NCI-H526 (cell line): ENCODE measurements around the gene CPT1A.

ENCODE experiments used
- DNase-seq, 2 experiments: peaks; one replicate each; lab custom pipeline; 2025; lab: John Stamatoyannopoulos, UW

Gene CPT1A

DNA sequence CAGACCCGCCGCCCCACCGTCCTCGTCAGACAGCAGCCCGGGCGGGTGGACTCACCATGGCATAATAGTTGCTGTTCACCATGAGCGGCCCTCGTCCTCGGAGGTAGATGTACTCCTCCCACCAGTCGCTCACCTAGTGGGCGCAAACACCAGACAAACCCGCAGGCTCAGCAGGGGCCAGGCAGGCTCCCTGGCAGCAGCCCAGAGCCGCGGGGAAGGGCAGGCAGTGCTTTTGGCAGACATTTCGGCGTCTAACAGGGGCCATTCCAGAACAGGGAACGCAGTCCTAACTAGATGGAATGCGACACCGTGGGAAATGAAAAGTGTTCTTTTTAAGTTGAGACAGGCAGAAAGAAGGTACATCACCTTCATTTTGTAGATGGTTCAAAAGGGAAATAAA is 44.9 kb downstream of the CPT1A start:
- DNase-seq, result no peak

DNA sequence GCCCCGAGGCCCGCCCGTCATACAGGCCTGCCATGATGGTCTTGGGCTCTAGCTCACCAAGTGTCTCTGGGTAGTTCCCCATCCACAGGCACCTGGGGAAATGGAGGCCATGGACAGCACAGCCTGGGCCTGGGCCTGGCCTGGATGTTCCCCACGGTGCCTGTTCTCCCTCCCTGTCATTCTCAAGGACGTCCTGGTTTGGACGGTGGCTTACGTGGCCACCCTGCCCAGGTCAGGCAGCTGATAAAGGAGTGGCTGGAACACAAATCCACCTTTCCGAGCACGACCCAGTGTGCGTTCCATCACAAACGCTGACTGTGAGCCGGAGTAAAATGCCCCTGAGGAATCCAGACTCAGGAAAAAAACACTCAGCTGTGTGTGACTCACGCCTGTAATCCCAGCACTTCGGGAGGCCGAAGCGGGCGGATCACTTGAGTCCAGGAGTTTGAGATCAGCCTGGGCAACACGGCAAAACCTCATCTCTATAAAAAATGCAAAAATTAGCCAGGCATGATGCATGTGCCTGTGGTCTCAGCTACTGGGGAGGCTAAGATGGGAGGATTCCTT is 49.2 kb downstream of the CPT1A start:
- DNase-seq, result no peak

DNA sequence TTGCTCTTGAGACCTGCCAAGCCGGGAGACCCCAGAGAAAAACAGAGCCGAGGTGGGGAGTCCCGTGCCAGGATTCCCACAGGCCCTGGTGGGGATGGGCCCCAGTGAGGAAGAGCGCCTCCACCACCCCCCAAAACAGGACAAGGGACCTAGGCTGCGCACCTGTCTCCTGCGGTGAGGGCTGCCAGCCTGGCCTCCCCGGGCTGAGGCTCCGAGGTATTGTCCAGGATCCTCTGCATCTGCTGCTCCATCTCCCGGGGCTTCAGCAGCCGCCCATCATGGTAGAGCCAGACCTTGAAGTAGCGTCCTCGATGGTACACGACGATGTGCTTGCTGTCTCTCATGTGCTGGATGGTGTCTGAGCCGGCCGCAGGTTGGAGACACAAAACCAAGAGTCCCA is 57.1 kb downstream of the CPT1A start:
- DNase-seq, result no peak

DNA sequence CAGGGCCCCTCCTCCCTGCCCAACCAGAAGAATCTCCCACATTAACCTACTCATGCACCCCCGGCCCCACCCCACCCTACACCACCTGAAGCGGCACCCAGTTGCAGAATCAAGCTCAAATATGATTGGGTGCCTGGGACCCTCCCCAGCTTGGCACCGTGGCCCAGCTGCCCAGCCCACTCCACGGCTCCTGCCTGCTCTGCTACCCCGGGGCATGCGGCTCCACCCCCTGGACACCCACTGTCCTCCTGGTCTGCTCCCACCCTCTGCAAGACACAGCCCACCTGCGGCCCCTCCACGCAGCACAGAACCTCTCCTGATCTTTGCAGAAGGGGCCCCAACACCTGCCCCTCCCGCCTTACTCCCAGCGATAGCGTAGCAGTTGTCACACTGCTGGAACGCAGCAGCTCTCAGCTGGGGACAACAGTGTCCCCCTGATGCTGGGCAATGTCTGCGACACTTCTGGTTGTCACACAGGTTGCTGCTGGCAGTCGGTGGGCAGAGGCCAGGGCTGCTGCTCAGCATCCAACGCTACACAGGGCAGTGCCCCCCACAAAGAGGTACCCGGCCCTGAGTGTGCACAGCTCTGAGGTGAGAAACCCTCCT is 58.4 kb downstream of the CPT1A start:
- no peak for DNase-seq

DNA sequence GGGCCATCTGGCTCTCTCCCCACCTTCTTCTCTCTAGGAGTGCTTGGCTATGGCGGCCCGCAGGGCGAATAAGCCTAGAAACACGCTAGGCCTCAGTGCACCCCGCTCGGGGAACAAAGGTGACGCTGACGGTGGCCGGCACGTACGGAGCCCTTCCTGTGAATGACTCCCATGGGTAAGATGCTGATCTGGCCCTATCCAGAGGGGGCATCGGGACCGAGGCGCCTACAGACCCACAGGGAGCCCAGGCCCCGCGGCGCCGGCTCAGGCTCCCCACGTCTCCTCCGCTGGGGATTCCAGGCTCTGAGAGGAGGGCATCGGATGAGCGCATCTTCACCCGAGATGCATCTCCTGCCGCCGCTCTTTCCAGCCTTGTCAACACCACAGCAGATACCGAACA is 59.0 kb downstream of the CPT1A start:
- no peak for DNase-seq

DNA sequence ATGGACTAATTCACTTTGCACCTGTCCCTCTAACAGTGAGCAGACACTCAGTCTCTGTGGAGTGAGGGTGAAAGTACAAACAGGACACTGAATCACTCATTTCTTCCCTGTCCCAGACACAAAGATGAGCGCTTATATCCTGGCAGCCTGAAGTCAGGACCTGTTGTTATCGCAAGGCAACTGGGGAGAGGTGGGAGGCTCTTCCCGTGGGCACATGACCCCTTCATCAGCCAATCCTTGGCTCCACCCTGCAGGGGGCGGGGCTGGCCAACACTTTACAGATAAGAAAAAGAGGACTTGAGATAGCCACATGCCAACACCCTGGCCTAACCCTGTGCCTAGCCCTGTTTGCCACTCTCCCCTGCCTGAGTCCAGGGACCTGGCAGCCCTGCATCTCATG is 60.9 kb downstream of the CPT1A start:
- DNase-seq, result peak in 1 of 2 experiments; percentile 28

DNA sequence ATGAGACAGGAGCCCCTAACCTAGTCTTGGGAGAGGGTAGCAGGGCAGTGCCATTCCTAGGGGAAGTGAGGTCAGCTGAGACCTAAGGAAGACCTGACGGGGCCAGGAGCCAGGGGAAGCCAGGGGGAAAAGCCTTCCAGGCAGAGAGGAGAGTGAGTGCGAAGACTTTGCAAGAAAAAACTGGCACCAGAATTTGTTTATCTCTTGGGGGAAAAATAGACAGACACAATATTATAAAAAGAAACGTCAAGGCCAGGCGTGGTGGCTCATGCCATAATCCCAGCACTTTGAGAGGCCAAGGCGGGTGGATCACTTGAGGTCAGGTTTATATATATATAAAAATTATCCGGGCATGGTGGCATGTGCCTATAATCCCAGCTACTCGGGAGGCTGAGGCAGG is 63.5 kb downstream of the CPT1A start:
- no peak for DNase-seq

DNA sequence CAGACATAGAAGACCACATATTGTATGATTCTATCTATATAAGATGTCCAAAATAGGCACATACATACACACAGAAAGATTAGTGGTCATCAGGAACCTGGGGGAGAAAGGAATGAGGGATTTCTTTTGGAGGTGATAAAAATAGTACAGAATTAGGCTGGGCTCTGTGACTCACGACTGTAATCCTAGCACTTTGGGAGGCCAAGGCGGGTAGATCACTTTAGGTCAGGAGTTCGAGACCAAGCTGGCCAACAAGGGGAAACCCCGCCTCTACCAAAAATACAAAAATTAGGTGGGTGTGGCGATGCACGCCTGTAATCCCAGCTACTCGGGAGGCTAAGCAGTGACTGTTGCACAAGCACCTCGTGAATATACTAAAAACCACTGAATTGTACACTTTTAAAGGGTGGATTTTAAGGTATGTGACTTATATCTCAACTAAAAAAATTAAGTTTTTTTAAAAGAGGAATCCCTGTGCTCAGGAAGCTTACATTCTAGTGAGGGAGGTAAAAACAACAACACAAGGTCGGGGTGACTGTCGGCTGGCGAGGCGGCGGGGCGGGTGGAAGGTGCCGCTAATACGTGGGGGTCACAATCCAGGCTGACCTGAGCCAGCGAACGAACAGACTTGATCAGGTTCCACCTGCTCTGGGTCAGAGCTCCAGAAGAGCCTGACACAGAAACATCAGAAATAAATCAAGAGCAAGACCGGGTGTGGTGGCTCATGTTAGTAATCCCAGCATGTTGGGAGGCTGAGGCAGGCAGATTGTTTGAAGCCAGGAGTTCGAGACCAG is 65.1 kb downstream of the CPT1A start:
- no peak for DNase-seq

DNA sequence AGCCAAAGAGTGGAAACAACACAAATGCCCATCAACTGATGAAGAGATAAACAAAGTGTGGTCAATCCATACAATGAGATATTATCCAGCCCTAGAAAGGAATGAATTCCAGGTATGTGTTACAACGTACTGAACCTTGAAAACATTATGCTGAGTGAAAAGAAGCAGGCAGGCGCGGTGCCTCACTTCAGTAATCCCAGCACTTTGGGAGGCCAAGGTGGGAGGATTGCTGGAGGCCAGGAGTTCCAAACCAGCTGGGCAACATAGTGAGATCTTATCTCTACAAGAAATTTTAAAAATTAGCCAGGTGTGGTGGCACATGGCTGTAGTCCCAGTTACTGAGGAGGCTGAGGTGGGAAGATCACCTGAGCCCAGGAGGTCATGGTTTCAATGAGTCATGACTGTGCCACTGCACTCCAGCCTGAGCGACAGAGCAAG is 65.7 kb downstream of the CPT1A start:
- DNase-seq, result no peak

DNA sequence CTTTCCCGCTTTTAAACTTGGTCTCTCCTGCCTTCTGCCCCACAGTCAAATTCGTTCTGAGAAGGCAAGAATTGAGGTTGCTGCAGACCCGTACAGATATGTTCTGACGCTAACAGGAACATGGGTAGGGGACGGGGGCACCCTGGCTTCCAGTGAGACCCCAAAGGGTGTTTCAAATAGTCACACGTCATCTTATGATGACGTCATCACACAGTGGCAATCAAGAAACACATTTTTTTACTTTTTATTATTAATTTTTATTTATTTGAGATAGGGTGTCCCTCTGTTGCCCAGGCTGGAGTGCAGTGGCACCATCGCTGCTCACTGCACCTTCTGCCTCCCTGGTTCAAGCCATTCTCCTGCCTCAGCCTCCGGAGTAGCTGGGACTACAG is 67.5 kb downstream of the CPT1A start:
- DNase-seq, result no peak

DNA sequence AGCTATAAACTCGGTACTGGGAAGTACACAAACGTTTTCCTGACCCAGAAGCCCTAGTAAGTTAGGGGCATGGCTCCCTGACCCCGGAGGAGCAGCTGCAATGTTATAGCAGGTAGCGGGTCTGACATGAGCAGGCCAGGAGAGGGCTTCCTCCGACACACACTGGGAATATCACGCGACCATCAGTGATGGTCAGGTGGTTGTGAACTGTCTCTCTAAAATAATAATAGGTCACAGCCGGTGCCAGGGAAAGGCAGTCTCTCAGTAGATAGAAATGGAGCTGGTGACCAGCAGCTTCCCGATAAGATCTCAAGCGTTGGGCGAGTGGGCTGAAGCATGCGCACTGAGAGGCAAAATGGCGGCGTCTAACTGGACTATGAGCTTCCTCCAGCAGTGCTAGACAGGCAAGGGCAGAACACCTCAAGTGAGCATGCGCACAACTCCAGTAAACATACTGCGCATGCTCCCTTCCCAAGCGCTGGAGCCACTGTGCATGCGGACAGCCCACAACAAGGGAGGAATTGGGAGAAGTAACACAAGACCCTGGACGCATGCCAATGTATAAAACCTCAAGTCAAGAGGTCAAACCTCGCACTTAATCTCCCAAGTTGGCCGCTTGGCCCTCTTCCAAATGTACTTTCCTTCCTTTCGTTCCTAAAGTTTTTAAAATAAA is 68.1 kb downstream of the CPT1A start:
- DNase-seq, result no peak

DNA sequence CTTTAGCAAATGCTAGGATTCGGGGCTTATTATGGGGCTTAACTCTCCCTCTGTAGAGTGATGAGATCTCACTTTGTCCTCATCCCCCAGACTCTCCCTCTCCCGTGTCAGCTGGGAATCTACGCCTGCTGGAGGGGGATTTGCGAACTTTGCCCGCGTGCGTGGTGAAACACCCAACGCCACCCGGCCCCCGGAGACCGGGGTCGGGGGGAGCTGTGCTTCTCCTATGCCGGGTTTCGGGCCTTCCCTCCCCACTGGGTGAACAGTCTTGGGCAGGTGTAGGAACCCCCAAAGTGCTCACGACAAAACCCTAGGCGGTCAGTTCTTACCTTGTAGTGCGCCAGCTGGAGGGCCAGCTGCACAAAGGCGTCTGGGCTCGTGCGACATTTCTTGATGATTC is 68.8 kb downstream of the CPT1A start:
- DNase-seq, result no peak

DNA sequence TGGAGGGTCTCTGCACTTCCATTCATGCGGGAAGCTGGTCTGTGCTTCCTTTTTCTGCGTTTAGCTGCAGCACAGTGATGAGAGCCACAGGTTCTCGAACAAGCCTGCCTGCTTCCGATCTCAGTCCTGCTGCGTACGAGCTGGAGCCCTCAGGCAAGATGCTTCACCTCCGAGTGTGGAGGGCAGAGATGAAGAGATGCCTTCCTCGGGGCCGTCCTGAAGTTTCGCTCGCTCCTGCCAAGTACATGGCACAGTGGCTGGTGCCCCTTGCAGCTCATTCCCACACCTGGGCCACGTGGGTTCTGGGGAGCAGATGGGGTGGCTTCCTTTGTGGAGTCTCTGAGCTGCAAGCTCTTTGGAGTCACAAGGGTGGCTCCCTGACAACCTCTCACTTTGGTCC is 70.9 kb downstream of the CPT1A start:
- no peak for DNase-seq

DNA sequence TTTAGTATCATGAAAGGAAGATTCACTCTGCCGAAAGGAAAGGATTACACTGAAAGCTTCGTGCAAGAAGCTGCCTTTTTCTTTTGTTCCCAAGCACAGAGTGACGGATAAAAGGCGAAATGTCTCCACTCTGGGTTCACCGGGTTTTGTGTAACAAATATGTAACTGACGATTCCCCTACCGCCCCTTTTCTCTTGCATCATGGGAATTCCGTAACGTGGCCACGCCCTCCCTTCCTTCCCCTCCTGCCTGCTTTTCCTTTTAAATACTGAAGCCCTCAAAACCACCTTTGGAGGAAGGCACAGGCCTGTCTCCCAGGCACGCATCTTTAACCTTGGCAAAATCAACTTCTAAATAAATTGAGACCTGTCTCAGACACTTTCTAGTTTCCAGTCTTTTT is 74.0 kb downstream of the CPT1A start:
- no peak for DNase-seq

DNA sequence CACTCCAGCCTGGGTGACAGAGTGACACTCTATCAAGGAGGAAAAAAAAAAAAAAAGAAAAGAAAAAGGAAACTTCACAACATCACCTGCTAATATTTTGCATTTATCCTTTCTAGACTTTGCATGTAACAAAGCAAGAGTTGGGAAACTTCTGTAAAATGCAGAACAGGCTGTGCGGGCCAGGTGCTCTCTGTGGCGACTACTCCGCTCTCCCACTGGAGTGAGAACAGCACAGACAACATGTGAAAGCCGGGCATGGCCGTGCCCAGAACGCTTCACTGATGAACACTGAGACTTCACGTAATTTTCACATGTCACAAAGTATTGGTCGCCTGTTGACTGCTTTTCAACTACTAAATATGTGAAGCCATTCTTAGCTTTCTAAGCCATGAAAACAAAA is 74.9 kb downstream of the CPT1A start:
- no peak for DNase-seq

DNA sequence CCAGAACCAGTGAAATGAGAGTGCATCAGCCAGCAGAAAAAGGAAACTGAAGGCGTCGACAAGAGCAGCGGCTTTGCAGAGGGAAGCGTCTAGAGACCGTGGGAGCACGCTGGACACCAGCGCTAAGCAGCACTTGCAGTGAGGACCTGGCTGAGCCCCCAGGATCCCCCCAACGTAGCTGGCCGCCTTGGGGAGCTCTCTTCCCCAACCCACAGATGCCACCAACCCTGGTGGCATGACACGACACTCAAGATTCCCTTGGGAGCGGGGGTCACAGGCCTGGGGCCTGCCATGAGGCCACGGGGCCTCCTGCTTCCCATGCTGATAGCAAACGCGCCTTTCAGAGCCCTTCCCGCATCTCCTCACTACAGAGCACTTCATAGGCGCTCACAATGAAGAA is 77.0 kb downstream of the CPT1A start:
- DNase-seq, result no peak

DNA sequence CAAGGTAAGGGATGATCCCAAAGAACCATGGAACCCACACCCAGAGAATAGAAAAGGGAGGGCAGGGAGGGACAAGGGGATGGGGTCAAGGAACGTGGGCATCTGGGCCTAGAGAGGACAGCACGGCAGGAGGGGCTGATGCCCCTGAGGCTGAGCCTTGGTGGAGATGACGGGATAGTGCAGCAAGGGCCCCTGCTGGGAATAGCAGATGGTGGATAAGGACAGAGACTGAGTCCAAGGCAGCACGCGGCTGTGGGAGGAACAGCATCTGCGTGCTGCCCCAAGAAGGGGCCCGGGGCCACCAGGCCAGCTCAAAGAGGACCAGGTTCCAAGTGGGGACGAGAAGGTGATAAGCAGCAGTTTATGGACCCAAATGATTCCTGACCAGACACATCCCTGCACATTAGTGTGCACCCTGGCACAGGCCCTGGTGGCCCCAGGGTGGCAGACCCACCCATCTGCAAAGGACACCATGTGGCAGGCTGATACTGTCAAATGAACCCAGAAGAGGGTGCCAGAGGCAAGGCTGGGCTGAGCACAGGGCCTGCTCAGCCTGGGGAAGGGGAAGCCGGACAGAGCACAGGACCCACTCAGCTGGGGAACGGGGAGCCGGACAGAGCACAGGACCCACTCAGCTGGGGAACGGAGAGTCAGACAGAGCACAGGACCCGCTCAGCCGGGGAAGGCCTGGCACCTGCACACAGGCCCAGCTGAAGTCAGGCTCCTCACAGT is 77.6 kb downstream of the CPT1A start:
- DNase-seq, result no peak

DNA sequence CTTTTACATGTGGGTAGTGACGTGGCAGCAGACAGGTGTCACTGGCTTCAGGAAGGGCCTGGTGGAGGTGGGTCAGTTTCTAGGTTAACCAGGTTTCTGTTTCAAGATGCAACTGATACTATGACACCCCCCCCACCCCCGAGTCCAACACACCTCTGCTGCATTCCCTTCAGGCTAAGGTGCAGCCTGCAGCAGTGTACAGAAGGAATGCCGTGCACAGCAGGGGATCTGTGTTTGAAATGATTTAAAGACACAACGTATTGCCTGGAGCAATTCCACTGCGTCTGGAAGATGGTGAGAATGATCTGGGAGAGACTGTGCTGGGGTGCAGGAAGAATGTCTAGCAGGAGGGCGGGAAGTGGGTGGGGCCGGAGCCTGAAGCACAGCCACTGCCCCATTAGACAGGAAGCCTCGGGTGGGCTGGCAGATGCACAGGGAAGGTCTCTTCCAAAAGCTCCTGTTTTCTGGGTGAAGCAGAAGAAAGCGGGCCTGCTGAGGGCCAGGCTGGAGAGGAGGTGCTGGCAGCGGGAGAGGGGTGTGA is 78.5 kb downstream of the CPT1A start:
- DNase-seq, result no peak

DNA sequence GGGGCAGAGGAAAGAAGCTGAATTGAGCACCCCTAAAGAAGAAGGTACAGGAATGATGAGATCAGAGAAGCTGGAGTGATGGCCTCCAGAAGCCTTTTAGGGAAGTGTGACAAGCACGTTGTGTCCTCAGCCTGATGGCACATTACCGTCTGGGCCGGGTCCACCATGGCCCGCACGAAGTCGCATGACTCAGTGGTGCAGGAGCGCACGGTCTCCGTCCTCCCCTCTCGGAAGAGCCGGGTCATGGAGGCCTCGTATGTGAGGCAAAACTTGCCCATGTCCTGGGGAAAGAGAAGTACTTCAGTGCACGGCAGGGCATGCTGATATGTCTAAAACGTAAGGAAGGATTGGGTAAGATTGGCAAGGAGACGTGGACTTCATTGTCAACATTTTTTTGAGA is 79.2 kb downstream of the CPT1A start:
- no peak for DNase-seq

DNA sequence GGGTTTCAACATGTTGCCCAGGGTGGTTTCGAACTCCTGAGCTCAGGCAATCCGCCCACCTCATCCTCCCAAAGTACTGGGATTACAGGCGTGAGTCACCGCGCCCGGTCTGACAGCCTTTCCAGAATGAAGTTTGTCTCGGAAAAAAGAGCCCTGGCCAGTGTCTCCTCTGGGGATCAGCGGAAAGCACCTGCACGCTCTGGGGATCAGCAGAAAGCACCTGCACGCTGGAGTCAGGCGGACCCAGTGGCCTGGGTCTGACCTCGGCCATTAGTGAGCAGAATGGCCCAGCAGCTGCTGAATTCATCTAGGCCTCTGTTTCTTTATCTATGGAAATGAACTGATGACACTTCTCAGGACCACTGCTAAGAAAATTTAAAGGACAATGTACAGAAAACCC is 79.9 kb downstream of the CPT1A start:
- DNase-seq, result no peak

DNA sequence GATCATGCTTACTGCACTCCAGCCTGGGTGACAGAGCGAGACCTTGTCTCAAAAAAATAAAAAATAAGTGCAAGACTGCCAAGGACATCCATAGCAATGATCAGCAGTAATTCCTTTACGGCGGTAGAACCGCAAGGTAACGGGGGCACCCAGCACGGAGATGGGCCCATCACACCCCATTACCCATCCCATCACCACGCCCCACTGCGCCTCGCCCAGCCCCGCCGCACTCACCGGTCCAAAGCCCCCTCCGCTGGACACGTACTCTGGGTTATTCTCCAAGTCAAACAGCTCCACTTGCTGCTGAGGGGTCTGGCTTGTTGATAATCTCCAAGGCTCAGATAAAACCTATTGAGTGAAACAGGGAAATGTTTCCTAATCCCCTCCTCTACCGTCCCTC is 81.7 kb downstream of the CPT1A start:
- no peak for DNase-seq

DNA sequence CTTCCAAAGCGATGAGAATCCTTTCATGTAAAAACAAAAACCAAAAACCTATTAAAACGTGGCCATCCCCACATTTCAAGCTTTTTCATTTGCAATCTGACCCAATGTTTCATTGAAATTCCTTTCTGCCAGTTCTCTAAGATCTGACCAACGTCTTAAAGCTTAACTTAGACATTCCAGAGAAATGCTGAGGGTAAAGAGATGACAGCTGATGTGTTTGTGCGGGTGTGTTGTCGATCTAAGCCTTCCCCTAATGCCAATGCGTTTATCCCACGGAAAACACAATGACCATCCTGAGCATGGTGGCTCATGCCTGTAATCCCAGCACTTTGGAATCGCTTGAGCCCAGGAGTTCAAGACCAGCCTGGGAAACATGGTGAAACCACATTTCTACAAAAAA is 84.0 kb downstream of the CPT1A start:
- DNase-seq, result no peak
